Activated CD4-positive, alpha-beta T cell treated with anti-CD3 and anti-CD28 coated beads for 24 hours (primary cell): ENCODE results near the gene ING3.

Experiments
- DNase-seq, 2 donors: peaks; one replicate each; pipeline ENCODE4 v3.0.0-alpha.2; 2020; ENCODE audit warnings: low read depth in 2 of 2

ING3 gene

GRCh38 chr7:120950539-120951308 lies at the start of gene ING3:
ING3 (plus strand) TSS chr7:120950777; CDS start chr7:120950897, 120 bp downstream.
- peak; percentile 93 to 97 for DNase-seq

- DNase-seq = no peak
These were observed 35.1 kb upstream of the ING3 start for GRCh38 chr7:120915314-120916105.

GRCh38 chr7:120916121-120916520 lies 34.5 kb upstream of the ING3 start:
- no peak for DNase-seq

GRCh38 chr7:120916538-120916937 lies 34.0 kb upstream of the ING3 start:
- no peak for DNase-seq

GRCh38 chr7:120919466-120919865 lies 31.1 kb upstream of the ING3 start:
- no peak for DNase-seq

- DNase-seq = no peak
These were observed 30.5 kb upstream of the ING3 start for GRCh38 chr7:120920034-120920433.

GRCh38 chr7:120920591-120921274 lies 29.8 kb upstream of the ING3 start:
- no peak for DNase-seq

- no peak for DNase-seq
These were observed 25.7 kb upstream of the ING3 start for GRCh38 chr7:120924837-120925236.

- DNase-seq = no peak
These were observed 25.2 kb upstream of the ING3 start for GRCh38 chr7:120925392-120925791.

GRCh38 chr7:120926943-120927346 lies 23.6 kb upstream of the ING3 start:
- DNase-seq = no peak

- DNase-seq = no peak
These were observed 23.0 kb upstream of the ING3 start for GRCh38 chr7:120927454-120928103.

- DNase-seq = no peak
These were observed 19.3 kb upstream of the ING3 start for GRCh38 chr7:120931243-120931642.

- DNase-seq = no peak
These were observed 17.1 kb upstream of the ING3 start for GRCh38 chr7:120933475-120933874.

GRCh38 chr7:120939345-120939744 lies 11.2 kb upstream of the ING3 start:
- no peak for DNase-seq

- DNase-seq = no peak
These were observed 9.5 kb upstream of the ING3 start for GRCh38 chr7:120941064-120941463.

- no peak for DNase-seq
These were observed 8.7 kb upstream of the ING3 start for GRCh38 chr7:120941856-120942255.

- DNase-seq = no peak
These were observed 7.7 kb upstream of the ING3 start for GRCh38 chr7:120942861-120943260.

GRCh38 chr7:120944826-120945562 lies 5.6 kb upstream of the ING3 start:
- no peak for DNase-seq

- no peak for DNase-seq
These were observed 2.6 kb upstream of the ING3 start for GRCh38 chr7:120947980-120948379.

GRCh38 chr7:120949393-120949911 lies 1.1 kb upstream of the ING3 start:
- DNase-seq = no peak

GRCh38 chr7:120949998-120950538 lies 509 bp upstream of the ING3 start:
- DNase-seq = no peak
